ENCODE measurements around the gene NXF1. TPM values are rescaled to one million over a fixed set of nuclear protein-coding genes. Genes with fewer than 3 reads are reported as not detected.
"Not testable (repeated sequence)": the region's sequence is repeated elsewhere in the genome, so short reads cannot be mapped to it uniquely, and the experiment has no call there.

Gene NXF1
- total RNA-seq, 1 experiment from 2014 or later, result 26.1 TPM

GRCh38 chr11:62787005-62787759, 18.1 kb downstream of the NXF1 start, which contains the start of gene TMEM179B:
TMEM179B (plus strand) TSS chr11:62787402; CDS start chr11:62787432, 30 bp downstream.
- DNase-seq (ENCODE audit: low read depth), result peak; percentile 96

DNA sequence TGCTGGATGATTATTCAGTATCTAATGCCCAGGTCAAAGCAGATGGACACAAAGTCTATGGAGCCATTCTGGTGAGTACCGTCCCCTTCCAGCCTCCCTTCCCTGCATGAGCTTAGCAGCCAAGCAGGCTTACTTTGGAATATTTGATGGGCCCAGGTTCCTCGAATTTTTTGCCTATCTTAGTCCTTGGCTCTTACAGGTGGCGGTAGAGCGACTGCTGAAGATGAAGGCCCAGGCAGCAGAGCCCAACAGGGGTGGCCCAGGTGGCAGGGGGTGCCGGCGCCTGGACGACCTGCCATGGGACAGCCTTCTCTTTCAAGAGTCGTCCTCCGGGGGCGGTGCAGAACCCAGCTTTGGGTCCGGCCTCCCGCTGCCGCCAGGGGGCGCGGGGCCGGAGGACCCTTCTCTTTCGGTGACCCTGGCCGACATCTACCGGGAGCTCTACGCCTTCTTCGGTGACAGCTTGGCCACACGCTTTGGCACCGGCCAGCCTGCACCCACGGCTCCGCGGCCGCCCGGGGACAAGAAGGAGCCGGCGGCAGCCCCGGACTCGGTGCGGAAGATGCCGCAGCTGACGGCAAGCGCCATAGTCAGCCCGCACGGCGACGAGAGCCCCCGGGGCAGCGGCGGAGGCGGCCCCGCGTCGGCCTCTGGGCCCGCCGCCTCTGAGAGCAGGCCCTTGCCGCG, 18.8 kb downstream of the NXF1 start:
- peak; percentile 80 for DNase-seq (ENCODE audit: low read depth)

GRCh38 chr11:62782753-62783152, 22.5 kb downstream of the NXF1 start:
- DNase-seq (ENCODE audit: low read depth), result no peak

DNA sequence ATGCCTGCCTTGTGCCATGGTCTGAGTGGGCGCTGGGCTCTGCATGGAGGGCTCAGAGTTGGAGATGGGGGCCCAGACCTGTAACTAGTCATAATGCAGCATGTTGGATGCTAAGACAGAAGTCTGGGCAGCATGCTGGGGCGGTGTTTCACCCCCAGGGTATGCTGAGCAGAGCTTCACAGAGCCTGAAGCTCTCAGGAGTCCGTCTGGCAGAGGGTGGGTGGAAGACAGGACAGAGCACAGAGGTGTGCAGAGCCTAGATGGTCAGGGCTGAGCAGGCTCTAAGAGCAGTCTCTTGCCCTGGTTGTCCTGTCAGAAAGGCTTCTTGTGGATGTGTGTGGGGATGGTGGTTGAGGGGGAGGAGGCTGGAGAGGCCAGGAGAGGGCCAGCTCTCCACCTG, 26.8 kb downstream of the NXF1 start:
- DNase-seq (ENCODE audit: low read depth), result no peak

- no peak for DNase-seq (ENCODE audit: low read depth)
Measured at GRCh38 chr11:62777389-62777788, 27.9 kb downstream of the NXF1 start.

DNA sequence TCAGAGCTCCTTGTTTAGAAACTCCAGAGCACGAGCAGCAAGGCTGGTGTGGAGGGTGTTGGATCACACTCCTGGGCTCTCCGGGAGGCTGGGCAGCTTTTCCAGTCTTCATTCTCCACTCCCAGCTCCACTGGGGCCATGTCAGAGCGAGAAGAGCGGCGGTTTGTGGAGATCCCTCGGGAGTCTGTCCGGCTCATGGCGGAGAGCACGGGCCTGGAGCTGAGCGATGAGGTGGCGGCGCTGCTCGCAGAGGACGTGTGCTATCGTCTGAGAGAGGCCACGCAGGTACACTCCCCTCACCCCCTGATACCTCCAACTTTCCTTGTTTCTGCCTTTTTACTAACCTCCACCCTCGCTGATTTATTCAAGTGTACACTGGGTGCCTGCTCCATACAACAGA, 29.6 kb downstream of the NXF1 start:
- DNase-seq (ENCODE audit: low read depth), result no peak

DNA sequence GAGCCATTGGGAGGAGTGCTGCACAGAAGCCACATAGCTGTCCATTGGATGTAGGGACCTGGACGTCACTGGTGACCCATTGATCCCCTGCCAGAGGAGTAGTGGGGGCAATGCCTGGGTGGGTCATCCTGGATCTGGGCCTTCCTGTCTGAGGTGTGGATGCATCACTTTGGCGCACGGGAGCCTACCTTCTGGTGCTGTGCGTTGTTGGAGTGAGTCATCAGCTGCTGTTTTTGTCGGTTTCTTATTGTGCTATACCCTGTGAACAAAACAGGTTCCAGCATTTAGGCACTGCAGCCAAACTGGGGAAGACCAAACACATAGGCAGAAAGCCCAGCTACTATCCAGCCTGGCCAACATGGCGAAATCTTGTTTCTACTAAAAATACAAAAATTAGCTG, 30.8 kb downstream of the NXF1 start:
- no peak for DNase-seq (ENCODE audit: low read depth)

- peak; percentile 98 for DNase-seq (ENCODE audit: low read depth)
Measured at GRCh38 chr11:62771144-62772021, 33.9 kb downstream of the NXF1 start, which contains the start of gene TAF6L. TAF6L (plus strand) TSS chr11:62771396; CDS start chr11:62775784, 4,388 bp downstream.

DNA sequence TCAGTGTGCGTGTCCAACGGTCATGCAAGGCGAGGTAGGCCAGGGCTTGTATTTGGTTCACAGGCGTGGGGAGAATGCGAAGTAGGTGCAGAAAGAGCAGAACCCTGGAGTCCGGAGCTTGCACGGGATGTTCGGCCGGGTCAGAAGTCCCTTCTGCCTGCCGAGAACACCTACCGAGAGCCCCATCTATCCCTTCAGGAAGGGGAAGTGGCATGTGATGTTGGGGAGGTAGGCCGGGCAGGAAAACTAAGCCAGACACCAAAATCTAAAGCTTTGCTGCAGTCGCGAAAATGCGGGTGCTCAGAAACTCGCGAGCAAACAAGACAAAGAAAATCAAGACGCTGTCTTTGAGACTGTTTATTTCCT, 34.5 kb downstream of the NXF1 start:
- no peak for DNase-seq (ENCODE audit: low read depth)

DNA sequence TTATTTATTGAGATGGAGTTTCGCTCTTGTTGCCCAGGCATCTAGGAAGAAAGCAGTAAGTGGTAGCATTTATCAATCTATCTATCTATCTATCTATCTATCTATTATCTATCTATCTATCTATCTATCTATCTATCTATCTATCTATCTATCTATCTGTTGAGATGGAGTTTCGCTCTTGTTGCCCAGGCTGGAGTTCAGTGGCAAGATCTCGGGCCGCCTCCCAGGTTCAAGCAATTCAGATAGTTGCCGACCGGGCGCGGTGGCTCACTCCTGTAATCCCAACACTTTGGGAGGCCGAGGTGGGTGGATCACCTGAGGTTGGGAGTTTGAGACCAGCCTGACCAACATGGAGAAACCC, 44.4 kb downstream of the NXF1 start:
- not testable (repeated sequence) for DNase-seq (ENCODE audit: low read depth)

DNA sequence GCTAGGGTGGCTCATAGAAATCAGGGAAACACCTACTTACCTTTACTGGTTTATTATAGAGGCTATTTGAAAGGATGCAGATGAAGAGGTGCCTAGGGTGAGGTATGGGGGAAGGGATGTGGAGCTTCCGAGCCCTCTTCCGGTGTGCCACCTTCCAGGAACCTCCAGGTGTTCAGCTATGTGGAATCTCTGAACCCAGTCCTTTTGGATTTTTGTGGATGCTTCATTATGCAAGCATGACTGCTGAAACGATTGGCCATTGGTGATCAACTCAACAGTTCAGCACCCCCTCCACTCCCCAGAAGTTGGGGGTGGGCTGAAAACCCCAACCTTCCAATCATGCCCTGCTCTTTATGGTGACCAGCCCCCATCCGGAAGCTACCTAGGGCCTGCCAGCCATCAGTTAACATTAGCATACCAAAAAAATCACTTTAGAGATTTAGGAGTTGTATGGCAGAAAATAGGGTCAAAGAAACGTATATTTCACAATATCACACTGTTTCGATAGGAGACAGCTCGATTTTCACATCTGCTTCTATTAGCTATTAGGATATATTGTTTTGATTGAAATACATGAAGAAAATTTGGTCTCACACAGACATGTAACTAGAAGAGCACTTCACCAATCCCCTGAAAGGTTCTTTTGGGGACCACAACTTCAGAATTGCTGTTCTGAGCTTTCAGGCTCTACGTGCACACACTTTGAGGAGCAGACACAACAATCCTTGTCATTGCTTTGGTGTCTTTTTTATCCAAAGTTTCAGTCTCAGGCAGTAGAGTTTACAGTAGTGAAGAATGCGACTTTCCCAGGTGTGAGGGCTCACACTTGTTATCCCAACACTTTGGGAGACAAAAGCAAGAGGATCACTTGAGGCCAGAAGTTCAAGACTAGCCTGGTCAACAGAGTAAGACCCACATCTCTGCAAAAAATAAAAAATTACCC, 47.1 kb downstream of the NXF1 start:
- no peak for DNase-seq (ENCODE audit: low read depth)

DNA sequence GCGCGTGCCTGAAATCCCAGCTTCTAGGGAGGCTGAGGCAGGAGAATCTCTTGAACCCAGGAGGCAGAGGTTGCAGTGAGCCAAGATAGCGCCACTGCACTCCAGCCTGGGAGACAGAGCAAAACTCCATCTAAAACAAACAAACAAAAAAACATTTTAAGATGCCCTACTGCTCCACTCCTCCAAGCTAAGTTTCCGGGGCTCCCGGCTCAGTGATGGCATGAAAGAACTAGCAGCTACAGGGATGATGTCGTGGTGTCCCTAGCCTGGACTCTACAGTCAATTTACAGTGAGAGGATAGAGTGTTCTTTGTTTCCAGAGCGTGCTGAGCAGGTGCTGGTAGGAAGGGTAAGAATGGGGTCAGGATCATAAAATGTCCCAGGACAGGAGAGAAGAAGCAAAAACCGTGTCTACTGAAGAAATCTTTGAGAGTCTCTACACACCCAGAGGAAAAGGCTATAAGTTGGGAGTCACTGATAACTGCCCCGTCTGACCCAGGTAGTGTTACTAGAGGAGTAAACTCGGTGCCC, 50.1 kb downstream of the NXF1 start:
- DNase-seq (ENCODE audit: low read depth), result no peak

GRCh38 chr11:62753736-62754603, 51.3 kb downstream of the NXF1 start, which contains the start of gene ZBTB3:
ZBTB3 (minus strand) TSS chr11:62754160; CDS start chr11:62753664, 496 bp downstream.
- peak; percentile 100 for DNase-seq (ENCODE audit: low read depth)

DNA sequence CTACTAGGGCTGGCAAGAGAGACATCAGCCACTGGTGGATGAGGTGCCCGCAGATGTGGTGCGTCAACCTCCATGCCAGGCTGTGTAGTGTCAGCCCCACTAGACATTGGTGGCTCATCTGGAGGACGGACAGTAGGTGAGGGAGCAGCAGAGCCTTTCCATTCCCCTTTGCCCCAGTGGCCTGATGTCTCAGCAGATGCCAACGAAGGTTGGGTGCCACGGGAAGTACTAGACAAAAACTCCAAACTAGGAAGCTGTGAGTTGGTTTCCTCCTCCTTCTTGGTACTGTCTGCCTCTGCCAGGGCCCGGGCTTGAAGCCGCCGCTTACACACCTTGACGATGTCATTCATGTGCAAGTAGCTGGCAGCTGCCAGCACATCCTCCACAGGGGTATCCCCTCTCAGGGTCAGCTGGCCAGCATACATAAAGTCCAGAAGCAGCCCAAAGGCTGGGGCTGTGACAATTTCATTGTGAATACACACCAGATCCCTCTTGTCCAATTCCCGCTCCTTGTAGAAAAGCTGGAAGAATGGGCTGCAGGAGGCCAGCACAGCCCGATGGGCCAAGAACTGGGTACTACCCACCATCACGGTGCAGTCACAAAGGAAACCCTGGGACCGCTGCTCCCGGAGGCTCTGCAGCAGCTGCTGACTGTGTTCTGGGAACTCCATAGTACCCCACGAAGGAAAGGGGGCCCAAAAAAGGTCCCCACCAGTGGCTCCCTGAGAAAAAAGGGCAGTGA, 52.1 kb downstream of the NXF1 start:
- no peak for DNase-seq (ENCODE audit: low read depth)

DNA sequence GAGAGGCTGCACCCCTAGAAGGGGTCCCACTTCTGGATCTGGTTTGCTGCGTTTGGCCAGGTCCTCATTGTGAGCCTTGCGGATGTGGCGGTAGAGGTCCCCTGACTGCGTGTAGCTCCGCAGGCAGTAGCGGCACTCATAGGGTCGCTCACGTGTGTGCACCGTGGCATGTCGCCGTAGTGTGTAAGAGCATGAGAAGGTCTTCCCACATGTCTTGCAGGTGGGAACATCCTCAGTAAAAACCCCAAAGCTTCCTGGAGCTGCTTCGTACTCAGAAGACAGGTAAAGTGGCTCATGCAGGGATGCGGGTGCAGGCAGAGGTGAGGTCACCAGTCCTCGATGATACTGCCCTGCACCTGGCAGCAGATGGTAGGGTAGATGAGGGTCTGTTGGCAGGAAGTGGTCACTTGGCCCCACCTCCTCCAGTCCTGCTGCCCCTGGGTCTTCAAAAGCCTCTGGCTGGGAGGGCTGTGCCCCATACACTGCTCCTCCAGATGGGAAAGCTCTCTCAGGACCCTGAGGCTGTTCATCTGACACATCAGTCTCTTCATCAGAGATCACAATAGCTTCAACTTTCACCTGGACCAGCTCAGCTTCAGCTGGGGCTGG, 53.0 kb downstream of the NXF1 start:
- DNase-seq (ENCODE audit: low read depth), result no peak

DNA sequence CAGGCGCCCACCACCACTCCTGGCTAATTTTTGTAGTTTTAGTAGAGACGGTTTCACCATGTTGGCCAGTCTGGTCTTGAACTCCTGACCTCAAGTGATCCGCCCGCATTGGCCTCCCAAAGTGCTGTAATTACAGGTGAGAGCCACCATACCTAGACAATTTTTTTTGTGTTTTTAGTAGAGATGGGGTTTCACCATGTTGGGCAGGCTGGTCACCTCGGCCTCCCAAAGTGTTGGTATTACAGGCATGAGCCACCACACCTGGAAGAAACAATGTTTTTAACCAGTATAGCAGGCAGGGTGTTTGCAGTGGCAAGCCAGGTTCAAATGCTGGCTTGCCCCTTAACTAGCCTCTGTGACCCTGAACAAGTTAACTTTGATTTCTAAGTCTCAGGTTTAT, 55.3 kb downstream of the NXF1 start:
- not testable (repeated sequence) for DNase-seq (ENCODE audit: low read depth)

DNA sequence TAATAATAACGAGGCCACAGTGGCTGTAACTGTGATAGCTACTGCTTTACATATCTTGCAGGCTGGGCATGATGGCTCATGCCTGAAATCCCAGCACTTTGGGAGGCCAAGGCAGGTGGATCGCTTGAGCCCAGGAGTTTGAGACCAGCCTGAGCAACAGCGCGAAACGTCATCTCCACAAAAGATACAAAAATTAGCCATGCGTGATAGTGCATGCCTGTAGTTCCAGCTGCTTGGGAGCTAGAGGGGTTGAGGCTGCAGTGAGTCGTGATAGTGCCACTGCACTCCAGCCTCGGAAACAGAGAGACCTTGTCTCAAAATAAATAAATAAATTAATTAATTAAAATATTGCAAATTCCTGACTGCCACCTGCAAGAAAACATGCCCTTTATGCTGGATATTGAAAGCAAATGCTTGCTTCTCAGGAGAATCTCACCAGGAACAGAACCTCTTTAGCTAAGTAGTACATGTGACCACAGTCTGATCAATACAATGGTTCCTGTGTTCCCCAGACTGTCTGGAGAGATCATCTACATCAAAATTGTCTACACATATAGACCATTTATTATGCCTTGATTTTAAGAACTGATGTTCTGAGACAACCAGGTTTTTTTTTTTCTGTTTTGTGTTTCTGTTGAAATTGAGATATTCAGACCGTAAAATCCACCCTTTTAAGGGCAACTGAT, 57.6 kb downstream of the NXF1 start:
- DNase-seq (ENCODE audit: low read depth), result no peak
